ENCODE data around the gene FAM81A.
"Not testable (repeated sequence)": the region's sequence is repeated elsewhere in the genome, so short reads cannot be mapped to it uniquely, and the experiment has no call there.

The FAM81A gene

DNA sequence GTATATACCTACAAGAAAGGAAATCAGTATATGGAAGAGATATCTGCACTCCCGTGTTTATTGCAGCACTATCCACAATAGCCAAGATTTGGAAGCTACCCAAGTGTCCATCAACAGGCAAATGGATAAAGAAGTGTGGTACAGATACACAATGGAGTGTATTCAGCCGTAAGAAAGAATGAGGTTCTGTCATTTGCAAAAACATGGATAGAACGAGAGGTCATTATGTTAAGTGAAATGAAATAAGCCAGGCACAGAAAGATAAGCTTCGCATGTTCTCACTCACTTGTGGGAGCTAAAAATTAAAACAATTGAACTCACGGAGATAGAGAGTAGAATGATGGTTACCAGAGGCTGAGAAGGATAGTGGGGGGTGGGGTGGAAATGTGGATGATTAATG is 53.1 kb downstream of the FAM81A start:
- DNase-seq: no peak

DNA sequence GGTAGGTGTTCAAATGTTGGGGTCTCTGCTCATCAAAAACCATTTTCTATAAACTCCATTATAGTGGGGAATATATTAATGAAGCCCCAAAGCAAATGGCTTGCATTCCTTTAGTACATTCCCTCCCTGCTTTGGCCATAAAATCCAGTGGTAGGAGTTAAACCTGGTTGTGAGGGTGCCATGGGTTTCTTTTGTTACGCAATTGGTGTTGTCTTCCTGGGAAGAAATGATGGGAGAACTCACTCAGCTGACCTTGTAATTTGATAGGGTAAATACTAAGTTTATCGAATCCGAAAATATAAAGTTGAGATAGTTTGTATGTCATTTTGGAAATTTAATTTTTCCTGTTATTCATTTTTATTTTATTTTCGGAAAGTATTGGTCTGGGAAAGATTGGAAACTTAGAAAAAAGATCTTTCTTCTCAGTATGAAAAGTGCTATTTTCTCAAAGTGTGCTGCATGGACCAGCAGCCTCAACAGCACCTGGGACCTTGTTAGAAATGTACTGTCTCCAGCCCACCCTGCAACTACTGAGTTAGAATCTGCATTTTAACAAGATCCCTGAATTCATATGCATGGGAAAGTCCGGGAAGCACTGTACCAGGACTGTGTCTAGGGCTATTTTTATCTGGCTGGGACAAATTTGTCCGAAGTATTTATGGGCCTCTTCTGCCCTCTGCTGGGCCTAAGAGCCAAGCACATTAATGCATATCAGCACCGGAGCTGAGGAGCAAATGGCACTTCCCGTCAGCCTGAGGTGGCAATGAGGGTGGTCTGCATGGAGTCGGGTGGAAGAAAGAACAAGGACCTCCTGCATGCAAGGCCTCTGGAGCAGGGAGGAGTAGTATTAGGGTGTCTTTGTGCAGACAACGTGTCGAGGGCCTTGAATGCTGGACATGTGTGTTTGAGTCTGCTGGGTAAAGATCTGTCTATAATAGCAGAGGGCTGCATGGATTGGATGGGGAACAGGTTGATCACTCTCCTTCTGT is 54.7 kb downstream of the FAM81A start:
- peak; percentile 24 to 78 for DNase-seq

DNA sequence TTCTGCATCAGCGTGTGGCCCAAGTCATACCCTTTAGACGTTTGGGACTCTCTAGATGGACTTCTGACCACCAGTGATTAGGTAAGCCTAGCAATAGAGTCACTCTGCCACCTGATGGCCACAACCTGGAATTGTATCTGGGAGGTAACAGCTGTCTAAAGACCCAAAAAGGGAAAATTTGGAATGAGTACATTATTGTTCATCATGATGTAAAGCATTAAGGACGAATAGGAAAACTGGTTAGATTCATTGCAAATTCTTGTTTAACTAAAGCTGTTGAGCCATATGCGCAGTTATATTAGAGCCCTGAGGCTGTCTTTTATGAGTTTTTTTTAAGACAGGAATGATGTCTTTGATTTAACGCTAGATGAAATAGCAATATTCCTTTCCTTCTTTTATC is 63.6 kb downstream of the FAM81A start:
- peak; percentile 41 to 59 for DNase-seq

DNA sequence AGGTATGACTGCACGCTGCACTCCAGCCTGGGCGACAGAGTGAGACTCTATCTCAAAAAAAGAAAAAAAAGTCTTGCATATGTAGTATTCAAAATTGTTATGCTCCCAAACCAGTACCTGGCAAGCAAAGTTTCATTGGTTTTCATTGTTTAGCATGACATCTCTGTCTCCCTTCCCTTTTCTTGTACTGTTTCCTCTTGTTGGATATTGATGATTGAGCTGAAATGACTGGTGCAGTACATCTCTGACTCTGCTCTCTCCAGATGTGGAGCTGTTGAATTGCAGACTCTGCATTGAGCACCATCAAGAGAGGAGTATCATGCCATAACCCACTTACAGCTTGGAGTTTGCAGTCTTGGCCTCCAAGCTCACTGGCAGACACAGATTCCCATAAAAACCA is 77.2 kb downstream of the FAM81A start:
- no peak for DNase-seq

DNA sequence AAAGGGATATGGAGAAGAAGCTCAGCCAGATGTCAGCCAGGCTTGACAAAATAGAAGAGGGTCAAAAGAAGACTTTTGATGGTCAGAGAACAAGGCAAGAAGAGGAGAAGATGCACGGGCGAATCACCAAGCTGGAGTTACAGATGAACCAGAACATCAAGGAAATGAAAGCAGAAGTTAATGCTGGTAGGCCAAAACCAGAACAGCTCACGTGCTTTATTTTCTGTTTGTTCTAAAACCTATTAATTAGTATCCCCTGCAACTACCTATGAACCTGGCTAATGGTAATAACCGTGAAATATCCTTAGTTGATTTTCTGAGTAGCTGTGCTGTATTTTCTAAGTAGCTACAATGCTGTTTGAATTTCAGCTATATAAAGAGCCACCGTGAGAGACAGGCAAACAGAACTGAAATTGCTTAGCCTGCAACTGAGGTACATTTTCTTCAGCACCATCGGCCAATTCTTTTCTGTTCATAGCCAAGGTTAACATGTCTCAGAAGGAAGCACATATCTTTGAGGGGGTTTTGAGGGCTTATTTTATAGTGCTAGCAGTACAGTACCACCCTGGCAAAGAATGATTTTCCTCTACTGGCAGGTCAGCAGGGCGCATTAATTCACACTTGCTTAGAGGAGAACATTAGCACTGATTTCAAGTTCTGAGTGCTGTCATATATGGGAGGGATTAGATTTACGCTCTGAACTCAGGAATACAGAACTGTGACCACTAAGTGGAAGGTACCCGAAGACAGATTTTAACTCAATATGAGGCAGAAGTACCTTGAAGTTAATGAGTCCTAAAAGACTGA is 78.9 kb downstream of the FAM81A start:
- no peak for DNase-seq

DNA sequence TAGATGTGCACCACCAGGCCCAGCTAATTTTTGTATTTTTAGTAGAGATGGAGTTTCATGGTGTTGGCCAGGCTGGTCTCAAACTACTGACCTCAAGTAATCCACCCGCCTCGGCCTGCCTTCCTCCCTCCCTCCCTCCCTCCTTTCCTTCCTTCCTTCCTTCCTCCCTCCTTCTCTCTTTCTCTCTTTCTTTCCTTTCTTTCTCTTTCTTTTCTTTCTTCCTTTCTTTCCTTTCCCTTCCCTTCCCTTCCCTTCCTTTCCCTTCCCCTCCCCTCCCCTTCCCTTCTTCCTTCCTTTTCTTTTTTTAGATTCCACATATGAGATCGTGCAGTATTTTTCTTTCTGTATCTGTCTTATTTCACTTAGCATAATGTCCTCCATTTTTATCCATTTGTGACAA is 81.3 kb downstream of the FAM81A start:
- no peak for DNase-seq

DNA sequence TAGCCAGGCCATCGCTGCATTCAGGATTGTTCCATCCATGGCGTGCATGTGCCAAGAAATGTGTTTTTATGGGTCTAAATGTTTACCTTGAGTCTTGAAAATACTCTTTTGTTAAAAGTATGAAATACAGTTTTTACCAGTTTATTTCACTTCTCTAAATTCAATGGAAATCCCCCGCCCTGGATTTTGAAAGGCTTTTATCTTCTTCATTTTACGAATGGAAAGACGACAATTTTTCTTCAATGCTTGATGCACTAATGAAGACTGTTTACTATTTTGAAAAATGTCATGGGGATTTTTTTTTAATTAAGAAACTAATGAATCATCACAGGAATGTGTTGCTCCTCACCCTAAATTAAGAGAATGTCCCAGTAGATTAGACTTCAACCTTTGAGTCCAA is 83.5 kb downstream of the FAM81A start:
- DNase-seq: no peak

DNA sequence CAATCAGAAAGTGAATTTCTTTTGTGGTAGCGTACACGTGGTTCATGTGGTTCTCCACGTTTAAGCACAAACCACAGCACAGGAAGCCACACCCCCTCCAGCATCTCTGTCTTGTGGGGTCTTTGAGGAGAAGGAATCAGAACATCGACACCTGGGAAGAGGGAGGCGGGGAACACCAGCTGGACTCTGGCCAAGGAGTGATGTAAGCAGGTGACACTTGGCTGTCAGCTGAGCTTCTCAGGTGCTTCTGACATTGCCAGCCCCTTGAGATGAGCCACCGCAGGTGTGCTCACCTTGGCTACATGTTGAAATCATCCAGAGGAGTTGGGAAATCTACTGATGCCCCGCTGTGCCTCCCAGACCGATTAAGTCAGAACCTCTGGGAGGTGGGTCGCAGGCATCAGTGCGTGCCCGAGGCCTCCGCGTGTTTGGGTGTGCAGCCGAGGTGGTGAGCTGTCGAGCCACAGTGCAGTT is 85.0 kb downstream of the FAM81A start:
- no peak for DNase-seq

DNA sequence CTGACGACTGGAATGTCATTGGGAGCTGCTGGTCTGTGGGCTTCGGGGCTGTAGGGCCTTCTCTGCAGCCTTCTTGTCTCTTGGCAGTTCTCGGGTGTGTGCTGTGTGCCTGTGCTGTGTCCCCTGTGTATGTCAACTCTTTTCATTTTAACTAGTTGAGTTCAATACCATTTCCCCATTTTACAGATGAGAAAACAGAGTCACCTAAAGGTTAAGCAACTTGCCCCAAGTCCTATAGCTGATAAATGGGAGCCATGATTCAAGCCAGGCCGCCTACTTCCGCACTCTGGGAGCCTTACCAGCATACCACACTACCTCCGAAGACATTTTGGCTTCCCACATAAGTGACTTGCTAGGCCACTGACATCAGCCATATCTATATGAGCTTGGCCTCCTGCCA is 85.7 kb downstream of the FAM81A start:
- DNase-seq: no peak

DNA sequence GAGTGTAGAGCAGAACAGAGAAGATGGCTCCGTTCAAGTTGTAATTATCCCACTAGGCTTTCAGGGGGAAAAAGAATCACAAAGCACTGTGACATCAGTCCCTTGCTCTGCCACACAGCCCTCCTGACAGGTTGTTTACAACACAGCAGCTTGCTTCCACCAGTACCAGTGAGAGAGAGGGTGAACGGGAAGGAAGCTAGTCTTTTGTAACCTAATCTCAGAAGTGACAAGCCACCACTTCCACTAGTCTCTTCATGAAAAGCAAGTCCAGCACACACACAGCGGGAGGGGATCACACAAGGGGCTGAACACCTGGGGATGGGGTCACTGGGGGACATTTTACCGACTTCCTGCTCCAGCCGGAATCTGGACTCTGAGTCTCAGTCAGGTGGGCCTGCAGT is 86.3 kb downstream of the FAM81A start:
- no peak for DNase-seq

DNA sequence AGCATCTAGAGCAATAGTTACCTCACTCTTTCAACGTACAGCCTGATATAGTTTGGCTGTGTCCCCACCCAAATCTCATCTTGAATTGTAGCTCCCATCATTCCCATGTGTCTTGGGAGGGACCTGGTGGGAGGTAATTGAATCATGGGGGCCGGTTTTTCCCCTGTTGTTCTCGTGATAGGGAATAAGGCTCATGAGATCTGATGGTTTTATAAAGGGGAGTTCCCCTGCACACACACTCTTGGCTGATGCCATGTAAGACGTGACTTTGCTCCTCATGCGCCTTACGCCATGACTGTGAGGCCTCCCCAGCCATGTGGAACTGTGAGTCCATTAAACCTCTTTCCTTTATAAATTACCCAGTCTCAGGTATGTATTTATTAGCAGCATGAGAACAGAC is 88.5 kb downstream of the FAM81A start:
- not testable (repeated sequence) for DNase-seq

DNA sequence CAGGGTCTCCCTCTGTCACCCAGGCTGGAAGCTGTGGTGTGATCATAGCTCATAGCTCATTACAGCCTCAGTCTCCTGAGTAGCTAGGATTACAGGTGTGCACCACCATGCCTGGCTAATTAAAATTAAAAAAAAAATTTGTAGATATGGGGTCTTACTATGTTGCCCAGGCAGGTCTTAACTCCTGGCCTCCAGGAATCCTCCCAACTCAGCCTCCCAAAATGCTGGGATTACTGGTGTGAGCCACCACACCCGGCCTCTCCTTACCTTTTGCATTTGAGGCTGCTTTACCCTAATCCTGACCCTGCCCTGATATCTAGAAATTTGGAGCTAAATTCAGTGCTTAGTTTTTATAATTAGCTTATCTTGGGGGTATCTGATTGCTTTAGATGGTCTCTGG is 90.4 kb downstream of the FAM81A start:
- DNase-seq: no peak

DNA sequence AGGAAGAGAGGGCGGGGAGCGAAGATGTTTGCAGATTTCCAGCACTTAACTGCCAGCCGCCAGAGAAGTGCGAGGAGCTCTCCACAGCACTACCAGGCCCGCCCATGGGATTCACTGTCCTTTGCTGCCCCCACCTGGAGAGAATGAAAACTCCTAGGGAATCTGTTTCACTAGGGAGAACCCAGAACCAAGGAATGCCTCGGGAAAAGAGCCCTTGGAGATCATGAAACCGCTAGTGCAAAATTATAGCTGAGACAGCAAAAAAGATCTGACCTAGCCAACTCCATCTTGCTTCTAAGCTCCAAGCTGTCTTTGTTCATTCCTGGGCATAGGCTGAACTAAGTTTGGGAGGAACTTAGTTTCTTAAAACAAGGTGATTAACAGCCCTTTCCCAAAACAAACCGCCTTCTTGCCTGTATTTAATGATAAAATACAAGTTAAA is 91.0 kb downstream of the FAM81A start:
- peak; percentile 87 to 95 for DNase-seq

DNA sequence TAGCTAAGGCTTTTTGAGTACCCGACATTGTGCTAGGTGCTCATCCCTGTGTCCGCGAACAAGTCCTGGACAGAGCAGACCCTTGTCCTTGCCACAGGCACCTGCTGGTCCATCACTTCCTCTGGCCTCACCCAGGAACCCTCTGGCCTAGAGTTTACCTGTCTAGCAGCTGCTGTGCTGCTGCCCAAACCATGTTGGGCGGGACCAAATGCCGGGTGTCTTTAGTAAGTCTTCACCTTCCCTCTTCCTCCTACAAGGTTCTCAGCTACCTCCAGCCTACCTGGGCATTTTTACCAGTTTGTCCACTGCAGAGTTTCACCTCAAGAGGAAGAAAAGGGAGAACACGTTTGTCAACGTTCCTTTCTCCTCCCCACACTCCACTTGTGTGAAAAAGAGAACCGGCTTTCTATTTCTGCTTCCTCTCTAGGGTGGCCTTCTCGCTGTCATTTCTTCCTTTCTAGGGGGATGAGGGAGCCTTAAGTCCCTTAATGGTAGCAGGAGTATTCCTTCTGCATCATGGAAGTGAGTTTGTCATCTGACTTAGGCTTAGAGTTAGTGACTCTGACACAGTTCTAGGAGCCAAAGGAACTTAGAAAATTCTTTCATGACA is 93.2 kb downstream of the FAM81A start:
- no peak for DNase-seq

DNA sequence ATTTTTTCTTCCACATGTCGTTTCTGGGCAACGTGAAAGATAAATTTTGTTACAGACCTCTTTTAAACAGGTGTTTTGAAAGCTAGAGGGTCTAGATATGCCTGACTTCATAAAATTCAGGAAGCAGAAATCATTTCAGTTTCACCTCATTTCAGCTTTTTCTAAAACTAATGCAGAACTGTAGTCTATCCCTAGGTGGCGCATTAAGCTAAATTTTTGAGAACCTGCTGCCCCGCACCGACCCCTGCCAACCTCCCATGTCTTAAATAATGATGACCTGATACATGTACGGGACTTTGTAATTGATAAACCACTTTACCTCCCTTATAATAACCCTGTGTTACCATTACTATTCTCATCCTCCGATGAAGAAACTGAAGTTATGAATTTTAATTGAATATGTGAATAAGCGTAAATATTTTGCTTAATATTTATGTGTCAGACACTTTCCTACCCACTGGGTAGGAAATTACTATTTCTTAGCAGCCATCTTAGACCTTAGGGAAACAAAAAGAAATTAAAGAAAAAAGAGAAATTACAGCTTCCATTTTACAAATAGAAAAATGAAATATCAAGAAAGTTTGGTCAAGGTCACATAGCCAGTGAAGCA is 94.9 kb downstream of the FAM81A start:
- peak; percentile 15 to 69 for DNase-seq

DNA sequence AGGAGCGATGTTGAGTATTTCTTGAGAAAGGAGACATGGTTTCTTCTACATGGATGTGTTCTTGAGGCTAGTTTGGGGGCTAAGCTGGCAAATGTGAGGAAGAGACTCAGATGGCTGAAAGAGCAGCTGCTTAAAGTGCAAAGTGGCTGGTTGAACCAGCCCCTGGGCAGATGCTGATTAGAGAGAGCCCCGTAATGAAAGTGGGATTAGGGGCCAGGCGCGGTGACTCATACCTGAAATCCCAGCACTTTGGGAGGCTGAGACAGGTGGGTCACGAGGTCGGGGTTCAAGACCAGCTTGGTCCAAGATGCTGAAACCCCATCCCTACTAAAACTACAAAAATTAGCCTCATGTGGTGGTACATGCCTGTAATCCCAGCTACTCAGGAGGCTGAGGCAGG is 98.6 kb downstream of the FAM81A start:
- DNase-seq: peak; percentile 37 to 74

DNA sequence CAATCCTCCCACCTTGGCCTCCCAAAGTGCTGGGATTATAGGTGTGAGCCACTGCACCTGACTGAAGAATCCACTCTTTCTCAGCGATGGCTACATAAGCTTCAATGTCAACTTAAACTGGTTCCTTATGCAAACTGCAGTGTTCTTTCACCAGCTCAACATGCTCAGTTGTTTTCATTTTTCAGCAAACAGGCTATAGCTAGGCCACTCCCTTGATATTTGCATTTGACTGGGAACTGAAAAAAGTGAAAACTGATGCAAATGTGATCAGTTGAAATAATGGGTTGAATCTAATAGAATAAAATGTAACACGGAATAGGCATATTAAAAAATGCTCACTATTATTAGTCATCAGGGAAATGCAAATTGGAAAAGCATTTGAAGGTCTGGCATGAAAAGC is 99.4 kb downstream of the FAM81A start:
- no peak for DNase-seq

DNA sequence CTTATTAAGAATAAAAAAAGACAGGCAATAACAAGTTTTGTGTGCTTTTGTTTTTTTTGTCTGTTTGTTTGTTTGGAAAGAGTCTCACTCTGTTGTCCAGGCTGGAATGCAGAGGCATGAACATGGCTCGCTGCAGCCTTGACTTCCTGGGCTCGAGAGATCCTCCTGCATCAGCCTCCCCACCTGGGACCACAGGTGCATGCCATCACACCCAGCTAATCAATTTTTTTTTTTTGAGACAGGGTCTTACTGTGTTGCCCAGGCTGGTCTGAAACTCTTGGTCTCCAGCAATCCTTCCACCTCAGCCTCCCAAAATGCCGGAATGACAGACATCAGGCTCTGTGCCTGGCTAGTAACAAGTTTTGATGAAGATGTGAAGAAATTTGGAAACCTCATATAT is 100.5 kb downstream of the FAM81A start:
- no peak for DNase-seq

DNA sequence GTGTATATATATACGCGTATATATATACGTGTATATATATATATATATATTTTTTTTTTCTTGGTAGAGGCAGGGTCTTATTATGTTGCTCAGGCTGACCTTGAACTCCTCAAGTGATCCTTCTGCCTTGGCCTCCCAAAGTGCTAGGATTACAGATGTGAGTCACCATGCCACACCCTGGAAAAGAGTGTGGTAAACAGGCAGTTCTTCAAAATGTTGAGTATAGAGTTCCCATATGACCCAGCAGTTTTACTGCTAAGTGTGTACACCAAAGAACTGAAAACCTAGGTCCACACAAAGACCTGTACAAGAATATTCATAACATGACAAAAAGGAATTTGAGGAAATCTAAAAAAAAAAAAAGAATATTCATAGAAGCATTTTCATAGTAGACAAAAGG is 101.8 kb downstream of the FAM81A start:
- no peak for DNase-seq

DNA sequence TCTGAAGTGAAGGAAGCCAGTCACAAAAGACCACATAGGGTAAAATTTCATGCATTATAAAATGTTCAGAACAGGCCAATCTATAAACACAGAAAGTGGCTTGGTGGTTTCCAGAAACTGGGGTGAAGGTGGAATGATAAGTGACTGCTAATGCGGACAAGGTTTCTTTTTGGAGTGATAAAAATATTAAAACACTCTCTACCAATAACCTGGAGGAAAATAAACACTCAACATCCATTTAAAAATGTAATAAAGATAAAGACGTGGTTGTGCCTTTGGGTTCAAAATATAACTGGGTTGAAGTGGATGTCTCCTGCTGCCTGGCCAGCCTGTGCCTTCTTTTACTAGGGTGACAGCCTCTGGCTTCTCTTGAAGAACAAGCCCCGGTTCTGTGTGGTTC is 102.7 kb downstream of the FAM81A start:
- no peak for DNase-seq

DNA sequence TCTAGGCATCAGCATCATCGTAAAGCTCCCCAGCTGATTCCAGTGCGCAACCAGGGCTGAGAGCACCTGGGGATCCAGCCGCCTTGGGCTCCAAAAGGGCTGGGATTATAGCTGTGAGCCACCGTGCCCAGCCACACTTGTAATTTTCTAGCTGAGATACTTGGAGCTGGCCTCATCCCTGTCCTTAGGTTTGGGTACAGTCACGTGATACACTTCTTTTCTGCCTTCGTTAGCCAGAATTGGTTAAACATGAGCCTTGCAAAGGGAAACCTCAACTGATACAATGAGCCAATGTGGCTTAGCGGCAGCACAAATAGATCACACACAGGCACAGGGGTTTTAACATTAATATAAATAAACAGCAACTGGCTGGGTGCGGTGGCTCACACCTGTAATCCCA is 103.8 kb downstream of the FAM81A start:
- no peak for DNase-seq

DNA sequence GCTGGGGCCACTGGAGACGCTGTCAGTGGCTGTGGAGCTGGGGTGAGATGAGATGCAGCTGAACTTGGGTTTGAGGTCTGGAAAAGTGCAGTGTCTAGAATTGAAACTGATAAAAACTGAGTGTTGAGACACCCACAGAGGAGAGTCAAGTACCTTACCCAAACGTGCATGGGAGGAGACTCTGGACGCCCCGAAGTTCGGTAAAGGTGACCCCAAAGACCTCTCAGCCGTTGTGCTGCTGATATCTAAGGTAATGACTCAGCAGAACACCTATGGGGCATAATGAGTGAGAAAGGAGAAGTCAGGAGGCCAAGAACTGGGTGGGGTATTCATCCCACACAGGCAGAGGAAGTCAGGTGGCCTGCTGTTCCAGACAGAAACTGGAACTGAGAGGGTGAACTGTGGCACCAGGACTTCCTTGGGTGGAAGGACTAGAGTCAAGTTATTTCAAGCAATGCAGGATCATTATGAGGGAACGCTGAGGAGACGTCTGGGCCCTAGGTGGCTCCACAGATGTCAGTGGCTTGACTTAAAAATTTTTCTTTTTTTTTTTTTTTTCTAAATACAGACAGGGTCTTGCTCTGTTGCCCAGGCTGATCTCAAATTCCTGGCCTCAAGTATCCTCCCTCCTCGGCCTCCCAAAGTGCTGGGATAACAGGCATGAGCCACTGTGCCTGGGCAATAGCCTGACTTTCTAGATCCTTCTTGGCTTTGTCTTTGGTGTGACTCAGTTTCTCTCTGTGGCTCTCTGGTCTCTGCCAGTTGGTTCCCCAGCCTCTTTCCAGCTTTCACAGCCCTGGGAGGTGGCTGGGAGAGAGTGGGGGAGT is 105.9 kb downstream of the FAM81A start:
- no peak for DNase-seq
